H9 (cell line): Measurements from ENCODE around the gene BZW2. TPM values are rescaled to one million over a fixed set of nuclear protein-coding genes. Genes with fewer than 3 reads are reported as not detected.

Experiments used
- DNase-seq: peaks from one replicate; pipeline ENCODE4 v3.0.0-alpha.2; 2017
- H2AFZ ChIP-seq: one replicate; pipeline ENCODE4 v1.6.1; 2013; ENCODE audit warnings: mild to moderate bottlenecking, low read length, control low read depth, moderate library complexity
- H2AK5ac ChIP-seq: 2 replicates; pipeline ENCODE4 v1.6.1; 2013; ENCODE audit warnings: low read length, control low read depth, mixed read lengths; ENCODE audit not compliant: insufficient read length
- H2BK120ac ChIP-seq: one replicate; pipeline ENCODE4 v1.6.1; 2013; ENCODE audit warnings: low read depth, mild to moderate bottlenecking, low read length, control low read depth, inconsistent platforms; ENCODE audit not compliant: poor library complexity, severe bottlenecking
- H2BK12ac ChIP-seq: 2 replicates; pipeline ENCODE4 v1.6.1; 2013; ENCODE audit warnings: low read length, control low read depth, mixed read lengths, low read depth; ENCODE audit not compliant: insufficient read length
- H2BK15ac ChIP-seq: 2 replicates; pipeline ENCODE4 v1.6.1; 2013; ENCODE audit warnings: low read depth, low read length, control low read depth
- H2BK20ac ChIP-seq: one replicate; pipeline ENCODE4 v1.6.1; 2013; ENCODE audit warnings: low read depth, mild to moderate bottlenecking, low read length, control low read depth, inconsistent platforms; ENCODE audit not compliant: poor library complexity, severe bottlenecking
- H2BK5ac ChIP-seq: 2 replicates; pipeline ENCODE4 v1.6.1; 2013; ENCODE audit warnings: low read length, control low read depth, mixed read lengths; ENCODE audit not compliant: insufficient read length
- H3K14ac ChIP-seq: 2 replicates; pipeline ENCODE4 v1.6.1; 2013; ENCODE audit warnings: low read length, control low read depth; ENCODE audit not compliant: insufficient read depth
- H3K18ac ChIP-seq: 2 replicates; pipeline ENCODE4 v1.6.1; 2013; ENCODE audit warnings: low read depth, mild to moderate bottlenecking, mixed read lengths, low read length, control low read depth; ENCODE audit not compliant: insufficient read length
- H3K23ac ChIP-seq: 2 replicates; pipeline ENCODE4 v1.6.1; 2013; ENCODE audit warnings: low read length, control low read depth, mixed read lengths, low read depth; ENCODE audit not compliant: insufficient read length
- H3K23me2 ChIP-seq: 2 replicates; pipeline ENCODE4 v1.6.1; 2013; ENCODE audit warnings: low read depth, mild to moderate bottlenecking, mixed read lengths, low read length, control low read depth; ENCODE audit not compliant: insufficient read length, poor library complexity, severe bottlenecking
- H3K27ac ChIP-seq: 2 replicates; pipeline ENCODE4 v1.5.1; 2013; ENCODE audit warnings: low read length, control low read depth, mixed read lengths, low read depth; ENCODE audit not compliant: insufficient read length
- H3K27me3 ChIP-seq: 2 replicates; pipeline ENCODE4 v1.6.1; 2013; ENCODE audit warnings: low read length, control low read depth, inconsistent platforms; ENCODE audit not compliant: insufficient read depth
- H3K4ac ChIP-seq: 2 replicates; pipeline ENCODE4 v1.6.1; 2013; ENCODE audit warnings: low read depth, mild to moderate bottlenecking, control low read depth, inconsistent platforms, low read length, moderate library complexity
- H3K4me1 ChIP-seq: 2 replicates; pipeline ENCODE4 v1.6.1; 2013; ENCODE audit warnings: low read length, control low read depth, inconsistent platforms; ENCODE audit not compliant: insufficient read depth
- H3K4me2 ChIP-seq: 2 replicates; pipeline ENCODE4 v1.6.1; 2013; ENCODE audit warnings: low read length, control low read depth, mixed read lengths; ENCODE audit not compliant: insufficient read length, insufficient read depth
- H3K56ac ChIP-seq: 2 replicates; pipeline ENCODE4 v1.6.1; 2013; ENCODE audit warnings: low read depth, mild to moderate bottlenecking, mixed read lengths, low read length, control low read depth; ENCODE audit not compliant: insufficient read length
- H3K79me1 ChIP-seq: 2 replicates; pipeline ENCODE4 v1.6.1; 2013; ENCODE audit warnings: low read depth, mild to moderate bottlenecking, moderate library complexity, low read length, control low read depth, inconsistent platforms; ENCODE audit not compliant: insufficient read depth, poor library complexity, severe bottlenecking
- H3K79me2 ChIP-seq: 2 replicates; pipeline ENCODE4 v1.6.1; 2013; ENCODE audit warnings: low read length, control low read depth, inconsistent platforms; ENCODE audit not compliant: insufficient read depth
- H3K9ac ChIP-seq: 2 replicates; pipeline ENCODE4 v1.6.1; 2013; ENCODE audit warnings: low read length, control low read depth, mixed read lengths; ENCODE audit not compliant: insufficient read length; ENCODE audit errors: extremely low read depth
- H3K9me3 ChIP-seq: one replicate; pipeline ENCODE4 v1.6.1; 2013; ENCODE audit warnings: low read depth, low read length, inconsistent platforms; ENCODE audit not compliant: control insufficient read depth
- H3T11ph ChIP-seq: one replicate; pipeline ENCODE4 v1.6.1; 2013; ENCODE audit warnings: mild to moderate bottlenecking, low read length, control low read depth, inconsistent platforms
- H4K20me1 ChIP-seq: one replicate; pipeline ENCODE4 v1.6.1; 2013; ENCODE audit not compliant: control insufficient read depth, insufficient read length, insufficient read depth
- H4K5ac ChIP-seq: 2 replicates; pipeline ENCODE4 v1.6.1; 2013; ENCODE audit warnings: low read depth, mild to moderate bottlenecking, mixed read lengths, low read length, control low read depth; ENCODE audit not compliant: insufficient read length
- H4K8ac ChIP-seq: replicated peaks from 2 replicates; pipeline ENCODE4 v1.6.1; 2013; ENCODE audit warnings: low read length, control low read depth, mixed read lengths, low read depth; ENCODE audit not compliant: insufficient read length
- H4K91ac ChIP-seq: 2 replicates; pipeline ENCODE4 v1.6.1; 2013; ENCODE audit warnings: low read depth, mild to moderate bottlenecking, moderate library complexity, mixed read lengths, low read length, control low read depth; ENCODE audit not compliant: insufficient read length
- H3K27ac Mint-ChIP-seq, 3 experiments: 2 replicates in 2 of 3; 3 replicates in 1 of 3; pipeline ENCODE4 v1.8.0; 2020 to 2021; ENCODE audit warnings: mixed read lengths in 3 of 3, mild to moderate bottlenecking in 1 of 3, moderate library complexity in 1 of 3
- H3K27me3 Mint-ChIP-seq: 2 replicates; pipeline ENCODE4 v1.8.0; 2021; ENCODE audit warnings: low read depth, mild to moderate bottlenecking, moderate library complexity, mixed read lengths
- H3K36me3 Mint-ChIP-seq, 3 experiments: 2 replicates in 2 of 3; 3 replicates in 1 of 3; pipeline ENCODE4 v1.8.0; 2020 to 2021; ENCODE audit warnings: low read depth in 3 of 3, mixed read lengths in 3 of 3; ENCODE audit not compliant: insufficient read depth in 1 of 3
- H3K4me1 Mint-ChIP-seq, 2 experiments: 2 replicates each; pipeline ENCODE4 v1.8.0; 2020; ENCODE audit warnings: mixed read lengths in 2 of 2
- H3K4me3 Mint-ChIP-seq, 2 experiments: 2 replicates in 1 of 2; 3 replicates in 1 of 2; pipeline ENCODE4 v1.8.0; 2020 to 2021; ENCODE audit warnings: mild to moderate bottlenecking in 2 of 2, mixed read lengths in 2 of 2, moderate library complexity in 1 of 2
- H3K9me3 Mint-ChIP-seq, 2 experiments: 2 replicates in 1 of 2; 3 replicates in 1 of 2; pipeline ENCODE4 v1.8.0; 2020; ENCODE audit warnings: mild to moderate bottlenecking in 2 of 2, mixed read lengths in 2 of 2, moderate library complexity in 1 of 2
- WGBS: extraction: QIAGEN DNeasy Blood & Tissue Kit; methylation state at CpG from one replicate; pipeline ENCODE4 v1.1.7; 2013; ENCODE audit warnings: missing lambda C conversion rate, low lambda C conversion rate, mixed read lengths; ENCODE audit not compliant: insufficient read length; ENCODE audit errors: extremely low coverage; 5-methylcytosine and 5-hydroxymethylcytosine counted together
- total RNA-seq: library from RNA; stranded (reverse); gene quantifications from 2 replicates; pipeline ENCODE4 v1.2.1, GENCODE V29; 2021
- TF ChIP-seq, protein P1 (sequence below): fragments of 200-600 bp; sonication (generic); conservative IDR thresholded peaks from 3 replicates; pipeline ENCODE4 v1.8.0; 2021; ENCODE audit warnings: antibody characterized with exemption, mild to moderate bottlenecking

BZW2 gene
- total RNA-seq, 1 experiment from 2014 or later = 64.6 TPM

DNA sequence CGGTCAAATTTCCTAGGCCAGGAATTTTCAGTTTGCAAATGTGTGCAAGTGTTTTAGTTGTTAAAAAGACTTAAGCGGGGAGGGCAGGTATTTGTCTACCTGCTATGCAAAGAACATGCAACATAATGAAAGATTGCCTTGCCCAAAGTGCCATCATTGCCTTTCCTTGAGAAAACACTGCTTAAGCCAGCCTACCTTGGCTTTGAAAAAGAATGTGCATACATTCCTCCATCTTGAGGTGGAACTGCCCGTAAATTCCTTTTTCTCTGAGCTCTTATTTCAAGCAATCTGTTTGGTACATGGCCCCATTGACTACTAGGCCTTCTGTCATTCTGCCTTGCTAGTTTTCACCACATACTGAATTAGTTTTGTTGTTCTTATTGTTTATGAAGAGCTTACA lies 29.3 kb downstream of the BZW2 start:
- H3K4me1 Mint-ChIP-seq = peaks cover 18 to 20% of the 10 kb centered on the region in 2 experiments
- H2AK5ac ChIP-seq = no peak overlapping the region
- no peaks in the 10 kb centered on the region for H3K27me3 Mint-ChIP-seq
- no peak overlapping the region for H2BK20ac ChIP-seq
- H3K23ac ChIP-seq = no peak overlapping the region
- H3K18ac ChIP-seq = no peak overlapping the region
- TF ChIP-seq, protein P1, sequence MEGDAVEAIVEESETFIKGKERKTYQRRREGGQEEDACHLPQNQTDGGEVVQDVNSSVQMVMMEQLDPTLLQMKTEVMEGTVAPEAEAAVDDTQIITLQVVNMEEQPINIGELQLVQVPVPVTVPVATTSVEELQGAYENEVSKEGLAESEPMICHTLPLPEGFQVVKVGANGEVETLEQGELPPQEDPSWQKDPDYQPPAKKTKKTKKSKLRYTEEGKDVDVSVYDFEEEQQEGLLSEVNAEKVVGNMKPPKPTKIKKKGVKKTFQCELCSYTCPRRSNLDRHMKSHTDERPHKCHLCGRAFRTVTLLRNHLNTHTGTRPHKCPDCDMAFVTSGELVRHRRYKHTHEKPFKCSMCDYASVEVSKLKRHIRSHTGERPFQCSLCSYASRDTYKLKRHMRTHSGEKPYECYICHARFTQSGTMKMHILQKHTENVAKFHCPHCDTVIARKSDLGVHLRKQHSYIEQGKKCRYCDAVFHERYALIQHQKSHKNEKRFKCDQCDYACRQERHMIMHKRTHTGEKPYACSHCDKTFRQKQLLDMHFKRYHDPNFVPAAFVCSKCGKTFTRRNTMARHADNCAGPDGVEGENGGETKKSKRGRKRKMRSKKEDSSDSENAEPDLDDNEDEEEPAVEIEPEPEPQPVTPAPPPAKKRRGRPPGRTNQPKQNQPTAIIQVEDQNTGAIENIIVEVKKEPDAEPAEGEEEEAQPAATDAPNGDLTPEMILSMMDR = no peak
- no peak overlapping the region for H2BK120ac ChIP-seq
- no peak overlapping the region for H3K56ac ChIP-seq
- H3K4ac ChIP-seq = no peak overlapping the region
- DNase-seq = no peak
- no peak overlapping the region for H3K27ac ChIP-seq
- no peak overlapping the region for H3T11ph ChIP-seq
- H2BK5ac ChIP-seq = no peak overlapping the region
- no peaks in the 10 kb centered on the region for H3K9me3 ChIP-seq
- H3K9me3 Mint-ChIP-seq = no peaks in the 10 kb centered on the region
- no peaks in the 10 kb centered on the region for H4K20me1 ChIP-seq
- H3K14ac ChIP-seq = no peak overlapping the region
- H3K23me2 ChIP-seq = no peaks in the 10 kb centered on the region
- H3K79me1 ChIP-seq = no peaks in the 10 kb centered on the region
- no peaks in the 10 kb centered on the region; the same call in 1 of the 2 replicates for H3K79me2 ChIP-seq
- H3K4me2 ChIP-seq = no peak overlapping the region
- H4K8ac ChIP-seq = no peak overlapping the region
- no peak overlapping the region for H2BK12ac ChIP-seq
- WGBS = no CpG with 5 or more reads among the region's 3 CpGs
- no peak overlapping the region for H2AFZ ChIP-seq
- H3K4me1 ChIP-seq = peaks cover 2% of the 10 kb centered on the region; the same call in 1 of the 2 replicates
- H3K27me3 ChIP-seq = no peaks in the 10 kb centered on the region
- H3K36me3 Mint-ChIP-seq = peaks cover 35 to 64% (median 50%) of the 10 kb centered on the region in 3 experiments
- H3K4me3 Mint-ChIP-seq = no peak overlapping the region
- no peak overlapping the region; a peak in 1 of 7 replicates for H3K27ac Mint-ChIP-seq
- H2BK15ac ChIP-seq = no peak overlapping the region
- H3K9ac ChIP-seq = no peak overlapping the region
- no peak overlapping the region for H4K91ac ChIP-seq
- no peak overlapping the region for H4K5ac ChIP-seq
